22Rv1 (cell line): ENCODE results near the gene RPL22.

Experiments
- H3K27ac ChIP-seq: fragments of 450-650 bp; 2 replicates; pipeline ENCODE4 v1.5.1; 2017
- CTCF ChIP-seq: fragments of 450-650 bp; IDR thresholded peaks from 2 replicates; pipeline ENCODE4 v1.5.1; 2017; ENCODE audit warnings: mild to moderate bottlenecking
- ZFX ChIP-seq: fragments of 450-650 bp; IDR thresholded peaks from 2 replicates; pipeline ENCODE4 v1.6.1; 2017; ENCODE audit warnings: antibody characterized with exemption, borderline replicate concordance

The RPL22 gene

GRCh38 chr1:6163191-6163972 lies 36.0 kb downstream of the RPL22 start:
- TF ChIP-seq ZFX (no peak), CTCF (no peak)
- no peak overlapping the region for H3K27ac ChIP-seq

GRCh38 chr1:6162773-6163172 lies 36.6 kb downstream of the RPL22 start:
- TF ChIP-seq CTCF (no peak), ZFX (no peak)
- H3K27ac ChIP-seq, result no peak overlapping the region

GRCh38 chr1:6162341-6162740 lies 37.1 kb downstream of the RPL22 start:
- no peak overlapping the region for H3K27ac ChIP-seq

GRCh38 chr1:6158181-6158580 lies 41.2 kb downstream of the RPL22 start:
- TF ChIP-seq ZFX (no peak), CTCF (no peak)
- H3K27ac ChIP-seq, result peak overlapping the region; percentile 57

More at GRCh38 chr1:6162341-6162740, 37.1 kb downstream of the RPL22 start:
- TF ChIP-seq ZFX, result no peak
- TF ChIP-seq CTCF, result no peak

- TF ChIP-seq CTCF (no peak), ZFX (no peak)
- H3K27ac ChIP-seq, result peak overlapping the region; percentile 57
Measured at GRCh38 chr1:6157528-6158174, 41.7 kb downstream of the RPL22 start.

- peak overlapping the region; percentile 57 for H3K27ac ChIP-seq
- no peak for TF ChIP-seq ZFX
Measured at GRCh38 chr1:6157132-6157527, 42.3 kb downstream of the RPL22 start.

- H3K27ac ChIP-seq, result no peak overlapping the region
- TF ChIP-seq ZFX, result no peak
- no peak for TF ChIP-seq CTCF
Measured at GRCh38 chr1:6154525-6155319, 44.7 kb downstream of the RPL22 start.
